ENCODE results near the gene RIN2.

- TF ChIP-seq ZNF436 (CRISPR knock-in tag; IDR thresholded peaks at IDR 0.05) (no peak), ZNF197 (CRISPR knock-in tag; IDR thresholded peaks at IDR 0.05; ENCODE audit: low read depth) (no peak), ZNF699 (CRISPR knock-in tag; IDR thresholded peaks at IDR 0.05; ENCODE audit: insufficient replicate concordance) (no peak), CBX8 (IDR thresholded peaks at IDR 0.05; ENCODE audit: borderline replicate concordance, extremely low read depth, low read depth, low read length, poor library complexity, severe bottlenecking) (no peak), RFX5 (IDR thresholded peaks at IDR 0.05; ENCODE audit: low read depth, low read length) (no peak), JUNB (CRISPR knock-in tag; conservative IDR thresholded peaks at IDR 0.05) (no peak), ZNF407 (IDR thresholded peaks at IDR 0.05; ENCODE audit: low read depth) (no peak), POLR2AphosphoS5 (IDR thresholded peaks at IDR 0.05; ENCODE audit: control insufficient read depth, insufficient read depth, low read depth, low read length) (no peak), NRF1 (conservative IDR thresholded peaks at IDR 0.05 in 1 of 2, IDR thresholded peaks at IDR 0.05 in 1 of 2) (no peak), CBX2 (IDR thresholded peaks at IDR 0.05; ENCODE audit: insufficient read depth, low read length, poor library complexity, severe bottlenecking) (no peak)
- TF ChIP-seq, protein P1, sequence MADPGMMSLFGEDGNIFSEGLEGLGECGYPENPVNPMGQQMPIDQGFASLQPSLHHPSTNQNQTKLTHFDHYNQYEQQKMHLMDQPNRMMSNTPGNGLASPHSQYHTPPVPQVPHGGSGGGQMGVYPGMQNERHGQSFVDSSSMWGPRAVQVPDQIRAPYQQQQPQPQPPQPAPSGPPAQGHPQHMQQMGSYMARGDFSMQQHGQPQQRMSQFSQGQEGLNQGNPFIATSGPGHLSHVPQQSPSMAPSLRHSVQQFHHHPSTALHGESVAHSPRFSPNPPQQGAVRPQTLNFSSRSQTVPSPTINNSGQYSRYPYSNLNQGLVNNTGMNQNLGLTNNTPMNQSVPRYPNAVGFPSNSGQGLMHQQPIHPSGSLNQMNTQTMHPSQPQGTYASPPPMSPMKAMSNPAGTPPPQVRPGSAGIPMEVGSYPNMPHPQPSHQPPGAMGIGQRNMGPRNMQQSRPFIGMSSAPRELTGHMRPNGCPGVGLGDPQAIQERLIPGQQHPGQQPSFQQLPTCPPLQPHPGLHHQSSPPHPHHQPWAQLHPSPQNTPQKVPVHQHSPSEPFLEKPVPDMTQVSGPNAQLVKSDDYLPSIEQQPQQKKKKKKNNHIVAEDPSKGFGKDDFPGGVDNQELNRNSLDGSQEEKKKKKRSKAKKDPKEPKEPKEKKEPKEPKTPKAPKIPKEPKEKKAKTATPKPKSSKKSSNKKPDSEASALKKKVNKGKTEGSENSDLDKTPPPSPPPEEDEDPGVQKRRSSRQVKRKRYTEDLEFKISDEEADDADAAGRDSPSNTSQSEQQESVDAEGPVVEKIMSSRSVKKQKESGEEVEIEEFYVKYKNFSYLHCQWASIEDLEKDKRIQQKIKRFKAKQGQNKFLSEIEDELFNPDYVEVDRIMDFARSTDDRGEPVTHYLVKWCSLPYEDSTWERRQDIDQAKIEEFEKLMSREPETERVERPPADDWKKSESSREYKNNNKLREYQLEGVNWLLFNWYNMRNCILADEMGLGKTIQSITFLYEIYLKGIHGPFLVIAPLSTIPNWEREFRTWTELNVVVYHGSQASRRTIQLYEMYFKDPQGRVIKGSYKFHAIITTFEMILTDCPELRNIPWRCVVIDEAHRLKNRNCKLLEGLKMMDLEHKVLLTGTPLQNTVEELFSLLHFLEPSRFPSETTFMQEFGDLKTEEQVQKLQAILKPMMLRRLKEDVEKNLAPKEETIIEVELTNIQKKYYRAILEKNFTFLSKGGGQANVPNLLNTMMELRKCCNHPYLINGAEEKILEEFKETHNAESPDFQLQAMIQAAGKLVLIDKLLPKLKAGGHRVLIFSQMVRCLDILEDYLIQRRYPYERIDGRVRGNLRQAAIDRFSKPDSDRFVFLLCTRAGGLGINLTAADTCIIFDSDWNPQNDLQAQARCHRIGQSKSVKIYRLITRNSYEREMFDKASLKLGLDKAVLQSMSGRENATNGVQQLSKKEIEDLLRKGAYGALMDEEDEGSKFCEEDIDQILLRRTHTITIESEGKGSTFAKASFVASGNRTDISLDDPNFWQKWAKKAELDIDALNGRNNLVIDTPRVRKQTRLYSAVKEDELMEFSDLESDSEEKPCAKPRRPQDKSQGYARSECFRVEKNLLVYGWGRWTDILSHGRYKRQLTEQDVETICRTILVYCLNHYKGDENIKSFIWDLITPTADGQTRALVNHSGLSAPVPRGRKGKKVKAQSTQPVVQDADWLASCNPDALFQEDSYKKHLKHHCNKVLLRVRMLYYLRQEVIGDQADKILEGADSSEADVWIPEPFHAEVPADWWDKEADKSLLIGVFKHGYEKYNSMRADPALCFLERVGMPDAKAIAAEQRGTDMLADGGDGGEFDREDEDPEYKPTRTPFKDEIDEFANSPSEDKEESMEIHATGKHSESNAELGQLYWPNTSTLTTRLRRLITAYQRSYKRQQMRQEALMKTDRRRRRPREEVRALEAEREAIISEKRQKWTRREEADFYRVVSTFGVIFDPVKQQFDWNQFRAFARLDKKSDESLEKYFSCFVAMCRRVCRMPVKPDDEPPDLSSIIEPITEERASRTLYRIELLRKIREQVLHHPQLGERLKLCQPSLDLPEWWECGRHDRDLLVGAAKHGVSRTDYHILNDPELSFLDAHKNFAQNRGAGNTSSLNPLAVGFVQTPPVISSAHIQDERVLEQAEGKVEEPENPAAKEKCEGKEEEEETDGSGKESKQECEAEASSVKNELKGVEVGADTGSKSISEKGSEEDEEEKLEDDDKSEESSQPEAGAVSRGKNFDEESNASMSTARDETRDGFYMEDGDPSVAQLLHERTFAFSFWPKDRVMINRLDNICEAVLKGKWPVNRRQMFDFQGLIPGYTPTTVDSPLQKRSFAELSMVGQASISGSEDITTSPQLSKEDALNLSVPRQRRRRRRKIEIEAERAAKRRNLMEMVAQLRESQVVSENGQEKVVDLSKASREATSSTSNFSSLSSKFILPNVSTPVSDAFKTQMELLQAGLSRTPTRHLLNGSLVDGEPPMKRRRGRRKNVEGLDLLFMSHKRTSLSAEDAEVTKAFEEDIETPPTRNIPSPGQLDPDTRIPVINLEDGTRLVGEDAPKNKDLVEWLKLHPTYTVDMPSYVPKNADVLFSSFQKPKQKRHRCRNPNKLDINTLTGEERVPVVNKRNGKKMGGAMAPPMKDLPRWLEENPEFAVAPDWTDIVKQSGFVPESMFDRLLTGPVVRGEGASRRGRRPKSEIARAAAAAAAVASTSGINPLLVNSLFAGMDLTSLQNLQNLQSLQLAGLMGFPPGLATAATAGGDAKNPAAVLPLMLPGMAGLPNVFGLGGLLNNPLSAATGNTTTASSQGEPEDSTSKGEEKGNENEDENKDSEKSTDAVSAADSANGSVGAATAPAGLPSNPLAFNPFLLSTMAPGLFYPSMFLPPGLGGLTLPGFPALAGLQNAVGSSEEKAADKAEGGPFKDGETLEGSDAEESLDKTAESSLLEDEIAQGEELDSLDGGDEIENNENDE (IDR thresholded peaks at IDR 0.05; ENCODE audit: low read depth, low read length) = no peak
Measured at GRCh38 chr20:19765266-19765665, 7.2 kb downstream of the RIN2 start.
